Muscle layer of duodenum (tissue), 2 donors: Measurements from ENCODE around the gene TBP.
"Not testable (repeated sequence)": the region's sequence is repeated elsewhere in the genome, so short reads cannot be mapped to it uniquely, and the experiment has no call there.

ENCODE experiments used
- H3K27ac ChIP-seq: one replicate; pipeline ENCODE4 v1.7.0; 2013; ENCODE audit warnings: mild to moderate bottlenecking, low read length
- H3K27me3 ChIP-seq: one replicate; pipeline ENCODE4 v1.7.0; 2013; ENCODE audit warnings: low read depth, mild to moderate bottlenecking, control low read depth, low read length
- H3K36me3 ChIP-seq, 2 donors: one replicate each; pipeline ENCODE4 v1.7.0; 2013; ENCODE audit warnings: low read length in 2 of 2, control low read depth in 1 of 2, mild to moderate bottlenecking in 1 of 2; ENCODE audit not compliant: insufficient read depth in 2 of 2, control insufficient read depth in 1 of 2
- H3K4me1 ChIP-seq, 2 donors: one replicate each; pipeline ENCODE4 v1.7.0; 2013; ENCODE audit warnings: low read length in 2 of 2, mild to moderate bottlenecking in 2 of 2, control low read depth in 1 of 2, moderate library complexity in 1 of 2; ENCODE audit not compliant: insufficient read depth in 2 of 2, control insufficient read depth in 1 of 2
- H3K4me3 ChIP-seq, 2 donors: one replicate each; pipeline ENCODE4 v1.7.0; 2013; ENCODE audit warnings: low read length in 2 of 2, low read depth in 1 of 2, mild to moderate bottlenecking in 1 of 2
- H3K9me3 ChIP-seq, 2 donors: one replicate each; pipeline ENCODE4 v1.7.0; 2013; ENCODE audit warnings: low read length in 2 of 2, control low read depth in 1 of 2, mild to moderate bottlenecking in 1 of 2; ENCODE audit not compliant: control insufficient read depth in 1 of 2
- donor health status: healthy.

TBP gene

GRCh38 chr6:170554013-170554795 is at the start of gene TBP:
TBP (plus strand) TSS chr6:170554369; CDS start chr6:170557030, 2,661 bp downstream.
- Histone ChIP-seq H3K4me3 (peak within 1 kb of the TSS; percentile 84 to 99), H3K4me1 (peaks cover 17 to 49% of the 10 kb centered on the region in 2 donors), H3K27ac (peak within 1 kb of the TSS; percentile 96), H3K27me3 (no peaks in the 10 kb centered on the region), H3K36me3 (peaks cover 5 to 24% of the 10 kb centered on the region in 2 donors), H3K9me3 (no peaks in the 10 kb centered on the region)

GRCh38 chr6:170504479-170504878 is 49.7 kb upstream of the TBP start:
- no peaks in the 10 kb centered on the region for H3K4me1 ChIP-seq
- peaks cover 5 to 26% of the 10 kb centered on the region in 2 donors for H3K9me3 ChIP-seq

GRCh38 chr6:170505306-170505705 is 48.9 kb upstream of the TBP start:
- Histone ChIP-seq H3K27me3 (no peaks in the 10 kb centered on the region), H3K4me3 (no peak overlapping the region), H3K27ac (no peak overlapping the region), H3K36me3 (no peaks in the 10 kb centered on the region), H3K4me1 (no peaks in the 10 kb centered on the region), H3K9me3 (peaks cover 5 to 26% of the 10 kb centered on the region in 2 donors)

More at GRCh38 chr6:170504479-170504878, 49.7 kb upstream of the TBP start:
- no peaks in the 10 kb centered on the region for H3K36me3 ChIP-seq
- H3K27ac ChIP-seq, result no peak overlapping the region
- H3K27me3 ChIP-seq, result no peaks in the 10 kb centered on the region
- no peak overlapping the region for H3K4me3 ChIP-seq

GRCh38 chr6:170506446-170506845 is 47.7 kb upstream of the TBP start:
- Histone ChIP-seq H3K36me3 (no peaks in the 10 kb centered on the region), H3K27me3 (no peaks in the 10 kb centered on the region), H3K9me3 (peaks cover 5 to 19% of the 10 kb centered on the region in 2 donors), H3K4me3 (no peak overlapping the region), H3K27ac (no peak overlapping the region), H3K4me1 (no peaks in the 10 kb centered on the region)

GRCh38 chr6:170507728-170508127 is 46.4 kb upstream of the TBP start:
- H3K27me3 ChIP-seq, H3K36me3 ChIP-seq, H3K4me1 ChIP-seq, H3K9me3 ChIP-seq, H3K4me3 ChIP-seq, H3K27ac ChIP-seq: not testable (repeated sequence)

- not testable (repeated sequence) for H3K4me1 ChIP-seq, H3K4me3 ChIP-seq
Measured at GRCh38 chr6:170508275-170508674, 45.9 kb upstream of the TBP start.

GRCh38 chr6:170508892-170509722 is 45.1 kb upstream of the TBP start:
- not testable (repeated sequence) for H3K4me1 ChIP-seq, H3K9me3 ChIP-seq, H3K27ac ChIP-seq, H3K4me3 ChIP-seq, H3K36me3 ChIP-seq, H3K27me3 ChIP-seq

More at GRCh38 chr6:170508275-170508674, 45.9 kb upstream of the TBP start:
- H3K9me3 ChIP-seq, H3K36me3 ChIP-seq, H3K27ac ChIP-seq, H3K27me3 ChIP-seq: not testable (repeated sequence)

- no peak overlapping the region for H3K27ac ChIP-seq
- H3K36me3 ChIP-seq, result no peaks in the 10 kb centered on the region
- H3K4me3 ChIP-seq, result no peak overlapping the region
- no peaks in the 10 kb centered on the region for H3K9me3 ChIP-seq
- H3K27me3 ChIP-seq, result no peaks in the 10 kb centered on the region
- no peaks in the 10 kb centered on the region for H3K4me1 ChIP-seq
Measured at GRCh38 chr6:170509723-170510018, 44.5 kb upstream of the TBP start.

GRCh38 chr6:170510631-170511030 is 43.5 kb upstream of the TBP start:
- H3K4me3 ChIP-seq, result no peak overlapping the region
- H3K4me1 ChIP-seq, result no peaks in the 10 kb centered on the region
- no peaks in the 10 kb centered on the region for H3K36me3 ChIP-seq
- H3K27me3 ChIP-seq, result no peaks in the 10 kb centered on the region
- no peak overlapping the region for H3K27ac ChIP-seq
- no peaks in the 10 kb centered on the region for H3K9me3 ChIP-seq

GRCh38 chr6:170512249-170512648 is 41.9 kb upstream of the TBP start:
- no peak overlapping the region for H3K4me3 ChIP-seq
- H3K4me1 ChIP-seq, result no peaks in the 10 kb centered on the region
- H3K27me3 ChIP-seq, result no peaks in the 10 kb centered on the region
- H3K36me3 ChIP-seq, result no peaks in the 10 kb centered on the region
- H3K9me3 ChIP-seq, result no peaks in the 10 kb centered on the region
- no peak overlapping the region for H3K27ac ChIP-seq

- H3K9me3 ChIP-seq, result no peaks in the 10 kb centered on the region
- no peaks in the 10 kb centered on the region for H3K36me3 ChIP-seq
- no peak overlapping the region for H3K4me3 ChIP-seq
- H3K27me3 ChIP-seq, result no peaks in the 10 kb centered on the region
- no peak overlapping the region for H3K27ac ChIP-seq
- no peaks in the 10 kb centered on the region for H3K4me1 ChIP-seq
Measured at GRCh38 chr6:170514908-170515307, 39.3 kb upstream of the TBP start.
